A549 (cell line): ENCODE measurements around the gene SIRT1. TPM values are rescaled to one million over a fixed set of nuclear protein-coding genes. Genes with fewer than 3 reads are reported as not detected.

Experiments
- ATAC-seq, 2 experiments: fragments of 200-7000 bp in 1 of 2; fragments of >200 bp in 1 of 2; cut with Nextera tagmentation in 1 of 2; cut with Tn5 transposase in 1 of 2; 3 replicates each; pipeline versions ENCODE4 v1.8.0 to v1.9.1; 2018 to 2020; ENCODE audit warnings: mild to moderate bottlenecking in 1 of 2, moderate library complexity in 1 of 2
- CTCF ChIA-PET: fragments of 300-600 bp; sonication (Branson Sonifier 250); formaldehyde crosslinking; extraction: SDS; loops from one replicate; lab custom pipeline; 2021; ENCODE audit warnings: antibody characterized with exemption, inconsistent platforms; lab: Yijun Ruan, JAX
- POLR2A ChIA-PET: fragments of 350-600 bp; formaldehyde crosslinking; extraction: SDS; loops from one replicate; lab custom pipeline; 2021; ENCODE audit warnings: antibody characterized with exemption, inconsistent platforms; lab: Yijun Ruan, JAX
- DNase-seq, 2 experiments: peaks; one replicate each; pipeline versions ENCODE4 v3.0.0 to v3.0.0-alpha.2; 2011 to 2016; ENCODE audit warnings: low read depth in 1 of 2, low spot score in 1 of 2
- FAIRE-seq: peaks from 2 replicates; lab custom pipeline; 2011; peaks lifted over from hg19 to GRCh38; lab: Jason Lieb, UNC
- H3K27ac ChIP-seq, 2 experiments: fragments of >200 bp; sonication (Bioruptor Twin); formaldehyde crosslinking; 3 replicates each; pipeline ENCODE4 v1.5.1; 2016 to 2017
- H3K4me1 ChIP-seq: fragments of >200 bp; sonication (Bioruptor Twin); formaldehyde crosslinking; 3 replicates; pipeline ENCODE4 v1.6.1; 2016
- H3K4me2 ChIP-seq: fragments of >200 bp; sonication (Bioruptor Twin); formaldehyde crosslinking; 3 replicates; pipeline ENCODE4 v1.6.1; 2016
- H3K4me3 ChIP-seq: fragments of >200 bp; sonication (Bioruptor Twin); formaldehyde crosslinking; 3 replicates; pipeline ENCODE4 v1.5.1; 2016
- H3K9me3 ChIP-seq: fragments of >200 bp; sonication (Bioruptor Twin); formaldehyde crosslinking; 3 replicates; pipeline ENCODE4 v1.6.1; 2016
- BCL3 ChIP-seq: fragments of >200 bp; sonication (Bioruptor Twin); formaldehyde crosslinking; IDR thresholded peaks from 3 replicates; pipeline ENCODE4 v1.6.1; 2016
- BHLHE40 ChIP-seq: IDR thresholded peaks from 2 replicates; pipeline ENCODE4 v1.6.1; 2012; ENCODE audit warnings: low read depth, low read length, inconsistent platforms
- CBX8 ChIP-seq: fragments of 200-600 bp; sonication (generic); IDR thresholded peaks from 2 replicates; pipeline ENCODE4 v1.6.1; 2016
- CHD2 ChIP-seq: fragments of 150-350 bp; IDR thresholded peaks from 2 replicates; pipeline ENCODE4 v1.6.1; 2014; ENCODE audit warnings: low read length; ENCODE audit not compliant: partially characterized antibody
- EHMT2 ChIP-seq: fragments of 200-600 bp; sonication (generic); IDR thresholded peaks from 2 replicates; pipeline ENCODE4 v1.6.1; 2016; ENCODE audit warnings: antibody characterized with exemption, low read depth, mild to moderate bottlenecking, moderate library complexity
- HEYL ChIP-seq: fragments of 250-450 bp; sonication (Bioruptor Pico); IDR thresholded peaks from 2 replicates; pipeline ENCODE4 v1.8.0; 2021; ENCODE audit warnings: mild to moderate bottlenecking, moderate library complexity
- HOXB13 ChIP-seq: fragments of 250-450 bp; sonication (Bioruptor Pico); IDR thresholded peaks from 2 replicates; pipeline ENCODE4 v1.5.0; 2020; ENCODE audit warnings: low read depth, mild to moderate bottlenecking, moderate library complexity
- JUNB ChIP-seq: fragments of >200 bp; sonication (Bioruptor Twin); formaldehyde crosslinking; IDR thresholded peaks from 2 replicates; pipeline ENCODE4 v1.6.1; 2016
- NPAS2 ChIP-seq: fragments of 250-450 bp; sonication (Bioruptor Pico); IDR thresholded peaks from 2 replicates; pipeline ENCODE4 v1.8.0; 2022; ENCODE audit warnings: mild to moderate bottlenecking, moderate library complexity, borderline replicate concordance
- NR3C1 ChIP-seq: fragments of >200 bp; sonication (Bioruptor Twin); formaldehyde crosslinking; IDR thresholded peaks from 3 replicates; pipeline ENCODE4 v1.6.1; 2017
- PHF8 ChIP-seq: fragments of 200-600 bp; sonication (generic); IDR thresholded peaks from 2 replicates; pipeline ENCODE4 v1.6.1; 2016; ENCODE audit warnings: low read depth, mild to moderate bottlenecking, antibody characterized with exemption, moderate library complexity, borderline replicate concordance
- POLR2A ChIP-seq: IDR thresholded peaks from 2 replicates; pipeline ENCODE4 v1.6.1; 2012; ENCODE audit warnings: mild to moderate bottlenecking, low read length
- RNF2 ChIP-seq: fragments of 200-600 bp; sonication (generic); IDR thresholded peaks from 2 replicates; pipeline ENCODE4 v1.6.1; 2016; ENCODE audit warnings: low read depth, mild to moderate bottlenecking, antibody characterized with exemption, moderate library complexity, borderline replicate concordance
- SREBF2 ChIP-seq: fragments of 450-650 bp; IDR thresholded peaks from 2 replicates; pipeline ENCODE4 v1.6.1; 2014; ENCODE audit warnings: mild to moderate bottlenecking, moderate library complexity
- TFCP2L1 ChIP-seq: fragments of 250-450 bp; sonication (Bioruptor Pico); IDR thresholded peaks from 2 replicates; pipeline ENCODE4 v1.5.0; 2021; ENCODE audit warnings: mild to moderate bottlenecking
- TP53 ChIP-seq: fragments of 250-450 bp; sonication (Bioruptor Pico); IDR thresholded peaks from 2 replicates; pipeline ENCODE4 v1.5.0; 2021; ENCODE audit warnings: mild to moderate bottlenecking, moderate library complexity
- ZC3H11A ChIP-seq: fragments of 450-650 bp; IDR thresholded peaks from 2 replicates; pipeline ENCODE4 v1.6.1; 2014; ENCODE audit warnings: antibody characterized with exemption, mild to moderate bottlenecking
- ZFP36 ChIP-seq: fragments of 450-650 bp; IDR thresholded peaks from 2 replicates; pipeline ENCODE4 v1.6.1; 2014; ENCODE audit warnings: borderline replicate concordance; ENCODE audit not compliant: partially characterized antibody
- ZSCAN20 ChIP-seq: fragments of 250-450 bp; sonication (Bioruptor Pico); IDR thresholded peaks from 2 replicates; pipeline ENCODE4 v1.8.0; 2022; ENCODE audit warnings: mild to moderate bottlenecking, moderate library complexity
- WGBS: methylation state at CpG from one replicate; pipeline ENCODE4 v1.1.6; 2017; ENCODE audit errors: missing lambda C conversion rate; 5-methylcytosine and 5-hydroxymethylcytosine counted together
- polyA plus RNA-seq, 4 experiments: library from polyadenylated mRNA; depleted of rRNA in 3 of 4; stranded (reverse); fragments of >200 nt; fragmentation: RNase III in 1 of 4; extraction: RNeasy Plus Mini Kit Qiagen cat#74134 plus additional on column Dnase treatment in 1 of 4; gene quantifications; 2 replicates in 3 of 4; 3 replicates in 1 of 4; pipeline ENCODE4 v1.2.3, GENCODE V29; 2011 to 2017
- TF ChIP-seq, protein P1 (sequence below): IDR thresholded peaks from 2 replicates; pipeline ENCODE4 v1.6.1; 2012
- TF ChIP-seq, protein P2 (sequence below): fragments of 200-600 bp; sonication (generic); IDR thresholded peaks from 2 replicates; pipeline ENCODE4 v1.6.1; 2016; ENCODE audit warnings: antibody characterized with exemption, mild to moderate bottlenecking, moderate library complexity
- TF ChIP-seq, protein P3 (sequence below): fragments of >200 bp; sonication (Bioruptor Twin); formaldehyde crosslinking; IDR thresholded peaks from 2 replicates; pipeline ENCODE4 v1.6.1; 2016
- TF ChIP-seq, protein P4 (sequence below): fragments of 250-450 bp; sonication (Bioruptor Pico); IDR thresholded peaks from 2 replicates; pipeline ENCODE4 v1.5.0; 2020; ENCODE audit warnings: low read depth, mild to moderate bottlenecking, moderate library complexity

SIRT1 gene
- polyA plus RNA-seq, 2 of the 4 experiments (the other 2 are of a cell fraction) = 16.2 to 34.8 TPM

- POLR2A ChIA-PET = no interaction called here
- H3K4me2 ChIP-seq = no peak overlapping the region
- no peaks in the 10 kb centered on the region for H3K9me3 ChIP-seq
- FAIRE-seq (no peak), DNase-seq (no peak), ATAC-seq (no peak)
- WGBS = 85% methylated on average over 6 of the region's 6 CpGs
- H3K4me3 ChIP-seq = no peak overlapping the region
- TF ChIP-seq NR3C1 (no peak), JUNB (no peak), EHMT2 (no peak), HEYL (CRISPR knock-in tag) (no peak), ZFP36 (no peak), TP53 (CRISPR knock-in tag) (no peak), CBX8 (no peak), TFCP2L1 (CRISPR knock-in tag) (no peak), HOXB13 (no peak)
- TF ChIP-seq, protein P1, sequence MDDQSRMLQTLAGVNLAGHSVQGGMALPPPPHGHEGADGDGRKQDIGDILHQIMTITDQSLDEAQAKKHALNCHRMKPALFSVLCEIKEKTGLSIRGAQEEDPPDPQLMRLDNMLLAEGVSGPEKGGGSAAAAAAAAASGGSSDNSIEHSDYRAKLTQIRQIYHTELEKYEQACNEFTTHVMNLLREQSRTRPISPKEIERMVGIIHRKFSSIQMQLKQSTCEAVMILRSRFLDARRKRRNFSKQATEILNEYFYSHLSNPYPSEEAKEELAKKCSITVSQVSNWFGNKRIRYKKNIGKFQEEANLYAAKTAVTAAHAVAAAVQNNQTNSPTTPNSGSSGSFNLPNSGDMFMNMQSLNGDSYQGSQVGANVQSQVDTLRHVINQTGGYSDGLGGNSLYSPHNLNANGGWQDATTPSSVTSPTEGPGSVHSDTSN = no peak
- TF ChIP-seq, protein P2, sequence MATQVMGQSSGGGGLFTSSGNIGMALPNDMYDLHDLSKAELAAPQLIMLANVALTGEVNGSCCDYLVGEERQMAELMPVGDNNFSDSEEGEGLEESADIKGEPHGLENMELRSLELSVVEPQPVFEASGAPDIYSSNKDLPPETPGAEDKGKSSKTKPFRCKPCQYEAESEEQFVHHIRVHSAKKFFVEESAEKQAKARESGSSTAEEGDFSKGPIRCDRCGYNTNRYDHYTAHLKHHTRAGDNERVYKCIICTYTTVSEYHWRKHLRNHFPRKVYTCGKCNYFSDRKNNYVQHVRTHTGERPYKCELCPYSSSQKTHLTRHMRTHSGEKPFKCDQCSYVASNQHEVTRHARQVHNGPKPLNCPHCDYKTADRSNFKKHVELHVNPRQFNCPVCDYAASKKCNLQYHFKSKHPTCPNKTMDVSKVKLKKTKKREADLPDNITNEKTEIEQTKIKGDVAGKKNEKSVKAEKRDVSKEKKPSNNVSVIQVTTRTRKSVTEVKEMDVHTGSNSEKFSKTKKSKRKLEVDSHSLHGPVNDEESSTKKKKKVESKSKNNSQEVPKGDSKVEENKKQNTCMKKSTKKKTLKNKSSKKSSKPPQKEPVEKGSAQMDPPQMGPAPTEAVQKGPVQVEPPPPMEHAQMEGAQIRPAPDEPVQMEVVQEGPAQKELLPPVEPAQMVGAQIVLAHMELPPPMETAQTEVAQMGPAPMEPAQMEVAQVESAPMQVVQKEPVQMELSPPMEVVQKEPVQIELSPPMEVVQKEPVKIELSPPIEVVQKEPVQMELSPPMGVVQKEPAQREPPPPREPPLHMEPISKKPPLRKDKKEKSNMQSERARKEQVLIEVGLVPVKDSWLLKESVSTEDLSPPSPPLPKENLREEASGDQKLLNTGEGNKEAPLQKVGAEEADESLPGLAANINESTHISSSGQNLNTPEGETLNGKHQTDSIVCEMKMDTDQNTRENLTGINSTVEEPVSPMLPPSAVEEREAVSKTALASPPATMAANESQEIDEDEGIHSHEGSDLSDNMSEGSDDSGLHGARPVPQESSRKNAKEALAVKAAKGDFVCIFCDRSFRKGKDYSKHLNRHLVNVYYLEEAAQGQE = no peak
- no peak overlapping the region for H3K27ac ChIP-seq
- no peaks in the 10 kb centered on the region; the same call in 2 of the 3 replicates for H3K4me1 ChIP-seq
- CTCF ChIA-PET = interaction anchor here (0.6 kb wide), 1 partner anchor 100 kb away, joined by 3 read pairs; no protein-coding TSS in a partner anchor
Measured at GRCh38 chr10:67955614-67956013, 71.2 kb downstream of the SIRT1 start.

- Histone ChIP-seq H3K4me3 (no peak overlapping the region), H3K9me3 (no peaks in the 10 kb centered on the region), H3K4me1 (no peaks in the 10 kb centered on the region; the same call in 2 of the 3 replicates), H3K4me2 (no peak overlapping the region), H3K27ac (no peak overlapping the region)
- ChIA-PET POLR2A (no interaction called here), CTCF (interaction anchor here (1.3 kb wide), 1 partner anchor 48 kb away, joined by 4 read pairs; no protein-coding TSS in a partner anchor)
- no peak for TF ChIP-seq HEYL (CRISPR knock-in tag)
- TF ChIP-seq, protein P3, sequence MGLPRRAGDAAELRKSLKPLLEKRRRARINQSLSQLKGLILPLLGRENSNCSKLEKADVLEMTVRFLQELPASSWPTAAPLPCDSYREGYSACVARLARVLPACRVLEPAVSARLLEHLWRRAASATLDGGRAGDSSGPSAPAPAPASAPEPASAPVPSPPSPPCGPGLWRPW = no peak
- no peak for TF ChIP-seq NPAS2
- TF ChIP-seq ZSCAN20 (CRISPR knock-in tag) = no peak
- TF ChIP-seq HOXB13 = no peak
- no peak for TF ChIP-seq RNF2
- no peak for TF ChIP-seq TP53 (CRISPR knock-in tag)
- TF ChIP-seq ZC3H11A = no peak
- no peak for TF ChIP-seq BHLHE40
- TF ChIP-seq, protein P4, sequence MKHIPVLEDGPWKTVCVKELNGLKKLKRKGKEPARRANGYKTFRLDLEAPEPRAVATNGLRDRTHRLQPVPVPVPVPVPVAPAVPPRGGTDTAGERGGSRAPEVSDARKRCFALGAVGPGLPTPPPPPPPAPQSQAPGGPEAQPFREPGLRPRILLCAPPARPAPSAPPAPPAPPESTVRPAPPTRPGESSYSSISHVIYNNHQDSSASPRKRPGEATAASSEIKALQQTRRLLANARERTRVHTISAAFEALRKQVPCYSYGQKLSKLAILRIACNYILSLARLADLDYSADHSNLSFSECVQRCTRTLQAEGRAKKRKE (CRISPR knock-in tag) = no peak
- TF ChIP-seq, protein P2 = no peak
- no peak for TF ChIP-seq POLR2A
- TF ChIP-seq ZFP36 = no peak
- no peak for TF ChIP-seq SREBF2
- TF ChIP-seq BCL3 = no peak
- no peak for TF ChIP-seq PHF8
- no peak for TF ChIP-seq CHD2
- 89% methylated on average over 8 of the region's 8 CpGs for WGBS
- FAIRE-seq (no peak), DNase-seq (no peak), ATAC-seq (peak; percentile 19 to 58; a peak in 3 of 6 replicates)
Measured at GRCh38 chr10:67959839-67960476, 75.5 kb downstream of the SIRT1 start.
